ENCODE measurements around the gene AKT3. TPM values are rescaled to one million over a fixed set of nuclear protein-coding genes. Genes with fewer than 3 reads are reported as not detected.

Gene AKT3
- total and polyA plus RNA-seq, 2 of the 8 experiments (the other 6 are each of a cell fraction or from before 2014, with no cell fraction given): 6.0 to 36.4 TPM

- no peak for TF ChIP-seq NANOG (IDR thresholded peaks at IDR 0.05; ENCODE audit: insufficient read depth, low read depth, low read length, poor library complexity, severe bottlenecking)
These were observed 1.7 kb upstream of the AKT3 start (continued) for GRCh38 chr1:243851765-243852164.

Data from H1 (cell line).